Uterus (tissue), 2 donors: ENCODE results near the gene RFX1.

Experiments
- CTCF ChIP-seq, 4 experiments: fragments of 200-600 bp in 2 of 4; fragments of 450-650 bp in 2 of 4; sonication (generic) in 2 of 4; IDR thresholded peaks; one replicate each; pipeline ENCODE4 v1.5.1; 2016 to 2019; ENCODE audit warnings: antibody characterized with exemption in 4 of 4, mild to moderate bottlenecking in 2 of 4, moderate library complexity in 1 of 4
- POLR2A ChIP-seq, 2 donors: fragments of 450-650 bp; IDR thresholded peaks; one replicate each; pipeline ENCODE4 v1.6.1; 2016; ENCODE audit warnings: antibody characterized with exemption in 2 of 2, mild to moderate bottlenecking in 1 of 2, moderate library complexity in 1 of 2

GRCh38 chr19:14053500-14053899 lies 47.4 kb upstream of the RFX1 start:
- TF ChIP-seq CTCF (IDR thresholded peaks at IDR 0.05), result no peak
- no peak for TF ChIP-seq POLR2A (IDR thresholded peaks at IDR 0.05)
